ENCODE measurements around the gene CITED4. TPM values are rescaled to one million over a fixed set of nuclear protein-coding genes. Genes with fewer than 3 reads are reported as not detected.

The CITED4 gene
- total RNA-seq, 2 donors from 2014 or later, result 9.0 to 9.5 TPM

- WGBS, 2 experiments (ENCODE audit: insufficient coverage in 1 of 2, insufficient read length in 1 of 2), result 100% methylated on average over 1 of the region's 1 CpG; no CpG with 5 or more reads in 1 of the 2 experiments
- no peak overlapping the region for H3K27ac Mint-ChIP-seq
- H3K4me1 Mint-ChIP-seq, result peaks cover 1% of the 10 kb centered on the region
These were observed 16.3 kb downstream of the CITED4 start for GRCh38 chr1:40845895-40846294.

DNA sequence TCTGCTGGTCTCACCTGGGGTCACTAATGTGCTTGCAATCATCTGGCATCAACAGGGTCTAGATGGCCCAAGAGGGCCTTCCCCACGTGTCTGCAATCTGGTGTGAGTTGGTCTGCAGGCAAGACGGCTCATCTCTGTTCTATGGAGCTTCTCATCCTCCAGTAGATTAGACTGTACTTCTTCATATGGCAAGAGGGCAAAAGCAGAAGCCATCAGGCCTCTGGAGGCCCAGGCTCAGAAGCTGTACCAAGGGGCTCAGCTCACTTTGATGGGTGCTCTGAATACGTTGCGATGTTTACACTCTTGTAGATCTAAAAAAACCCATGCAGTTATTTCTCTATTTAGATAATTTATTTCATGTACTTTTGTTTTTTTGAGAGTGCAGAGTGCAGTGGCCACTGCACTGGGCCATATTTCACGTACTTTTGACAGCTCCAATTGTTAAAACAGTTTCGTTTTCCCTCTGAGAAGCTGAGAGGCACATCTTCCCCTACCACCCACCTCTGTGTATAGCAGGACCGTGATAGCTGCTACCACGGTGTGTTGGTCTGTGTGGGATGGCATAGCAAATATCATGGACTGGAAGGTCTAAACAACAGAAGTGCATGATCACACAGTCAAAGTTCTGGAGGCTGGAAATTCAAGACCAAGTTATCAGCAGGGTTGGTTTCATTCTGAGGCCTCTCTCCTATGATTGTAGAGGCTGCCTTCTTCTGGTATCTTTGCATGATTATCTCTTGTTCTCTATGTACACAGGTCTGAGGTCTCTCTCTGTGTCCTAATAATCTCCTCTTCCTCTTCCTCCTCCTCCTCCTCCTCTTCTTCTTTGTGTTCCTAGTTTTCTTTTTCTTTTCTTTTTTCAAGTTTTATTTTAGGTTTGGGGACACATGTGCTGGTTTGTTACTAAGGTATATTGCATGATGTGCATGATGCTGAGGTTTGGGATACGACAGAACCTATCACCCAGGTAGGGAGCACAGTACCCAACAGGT is 17.0 kb downstream of the CITED4 start:
- Mint-ChIP-seq H3K4me3 (no peak overlapping the region), H3K36me3 (ENCODE audit: low read depth) (no peaks in the 10 kb centered on the region), H3K27me3 (ENCODE audit: insufficient read depth) (peaks cover 5% of the 10 kb centered on the region), H3K27ac (no peak overlapping the region), H3K4me1 (peaks cover 5% of the 10 kb centered on the region), H3K9me3 (peaks cover 8% of the 10 kb centered on the region)
- Histone ChIP-seq H3K9me3 (ENCODE audit: control insufficient read depth, low read length) (peaks cover 7% of the 10 kb centered on the region), H3K4me3 (ENCODE audit: low read length) (no peak overlapping the region), H3K4me1 (ENCODE audit: control insufficient read depth, insufficient read depth, low read length) (no peaks in the 10 kb centered on the region), H3K36me3 (ENCODE audit: control insufficient read depth, insufficient read depth, low read length) (no peaks in the 10 kb centered on the region), H3K27ac (ENCODE audit: low read depth, low read length) (no peak overlapping the region), H3K27me3 (ENCODE audit: control insufficient read depth, insufficient read depth, low read length, poor library complexity, severe bottlenecking) (no peaks in the 10 kb centered on the region), H3K9ac (ENCODE audit: extremely low read depth, low read length, poor library complexity, severe bottlenecking) (no peak overlapping the region)
- DNase-seq, result no peak
- TF ChIP-seq CTCF (conservative IDR thresholded peaks at IDR 0.05), result no peak
- 87 to 88% methylated on average over 6 to 9 of the region's 9 CpGs for WGBS, 2 experiments (ENCODE audit: insufficient coverage in 1 of 2, insufficient read length in 1 of 2)

More at GRCh38 chr1:40845895-40846294, 16.3 kb downstream of the CITED4 start:
- Histone ChIP-seq H3K9me3 (ENCODE audit: control insufficient read depth, low read length) (peaks cover 7% of the 10 kb centered on the region), H3K27ac (ENCODE audit: low read depth, low read length) (no peak overlapping the region), H3K9ac (ENCODE audit: extremely low read depth, low read length, poor library complexity, severe bottlenecking) (no peak overlapping the region), H3K27me3 (ENCODE audit: control insufficient read depth, insufficient read depth, low read length, poor library complexity, severe bottlenecking) (no peaks in the 10 kb centered on the region), H3K36me3 (ENCODE audit: control insufficient read depth, insufficient read depth, low read length) (no peaks in the 10 kb centered on the region), H3K4me3 (ENCODE audit: low read length) (no peak overlapping the region), H3K4me1 (ENCODE audit: control insufficient read depth, insufficient read depth, low read length) (no peaks in the 10 kb centered on the region)
- DNase-seq, result no peak
- Mint-ChIP-seq H3K27me3 (ENCODE audit: insufficient read depth) (peaks cover 5% of the 10 kb centered on the region), H3K9me3 (peaks cover 8% of the 10 kb centered on the region), H3K4me3 (no peak overlapping the region), H3K36me3 (ENCODE audit: low read depth) (no peaks in the 10 kb centered on the region)
- TF ChIP-seq CTCF (conservative IDR thresholded peaks at IDR 0.05), result no peak

DNA sequence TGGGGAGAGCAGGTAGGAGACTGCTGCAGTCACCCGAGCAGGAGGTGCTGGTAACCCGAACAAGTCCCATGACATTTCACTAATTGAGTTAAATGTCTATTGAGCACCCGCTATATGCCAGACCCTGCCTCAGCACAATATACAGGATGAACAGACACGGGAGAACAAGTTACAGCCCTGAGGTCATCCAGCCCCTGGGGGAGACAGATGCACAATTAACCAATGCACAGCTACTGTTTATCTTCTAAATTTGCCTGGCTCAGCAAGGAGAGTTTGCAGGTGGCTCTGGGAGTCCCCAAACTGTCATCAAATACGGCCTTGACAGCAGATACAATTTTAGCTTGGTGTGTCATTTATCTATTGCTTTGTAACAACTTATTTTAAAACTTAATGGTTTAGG is 18.1 kb downstream of the CITED4 start:
- TF ChIP-seq CTCF (conservative IDR thresholded peaks at IDR 0.05), result no peak
- Mint-ChIP-seq H3K27me3 (ENCODE audit: insufficient read depth) (peaks cover 5% of the 10 kb centered on the region), H3K27ac (no peak overlapping the region), H3K36me3 (ENCODE audit: low read depth) (no peaks in the 10 kb centered on the region), H3K4me1 (peaks cover 13% of the 10 kb centered on the region), H3K9me3 (peaks cover 8% of the 10 kb centered on the region), H3K4me3 (no peak overlapping the region)
- WGBS, 2 experiments (ENCODE audit: insufficient coverage in 1 of 2, insufficient read length in 1 of 2), result 89 to 90% methylated on average over 3 to 5 of the region's 5 CpGs
- no peak for DNase-seq
- no peak overlapping the region for H3K4me3 ChIP-seq (ENCODE audit: low read length)
- peaks cover 7% of the 10 kb centered on the region for H3K9me3 ChIP-seq (ENCODE audit: control insufficient read depth, low read length)
- H3K9ac ChIP-seq (ENCODE audit: extremely low read depth, low read length, poor library complexity, severe bottlenecking), result no peak overlapping the region
- no peak overlapping the region for H3K27ac ChIP-seq (ENCODE audit: low read depth, low read length)
- H3K27me3 ChIP-seq (ENCODE audit: control insufficient read depth, insufficient read depth, low read length, poor library complexity, severe bottlenecking), result no peaks in the 10 kb centered on the region
- H3K36me3 ChIP-seq (ENCODE audit: control insufficient read depth, insufficient read depth, low read length), result no peaks in the 10 kb centered on the region
- peaks cover 3% of the 10 kb centered on the region for H3K4me1 ChIP-seq (ENCODE audit: control insufficient read depth, insufficient read depth, low read length)

All from endodermal cell (in vitro differentiated cells).